ENCODE results near the gene RALB.
A peak's percentile ranks its signal among the peaks of the same experiment; 100 is the strongest.

The RALB gene

GRCh38 chr2:120267348-120267747 lies 14.7 kb downstream of the RALB start:
- DNase-seq = no peak

- no peak for DNase-seq
Observed at GRCh38 chr2:120269076-120269744, 16.6 kb downstream of the RALB start.

- no peak for DNase-seq
Observed at GRCh38 chr2:120269816-120270215, 17.2 kb downstream of the RALB start.

GRCh38 chr2:120271711-120272379 lies 19.2 kb downstream of the RALB start:
- DNase-seq = no peak

GRCh38 chr2:120272763-120273481 lies 20.3 kb downstream of the RALB start:
- no peak for DNase-seq

- no peak for DNase-seq
Observed at GRCh38 chr2:120275617-120276400, 23.2 kb downstream of the RALB start.

GRCh38 chr2:120277505-120278205 lies 25.0 kb downstream of the RALB start:
- DNase-seq = no peak

GRCh38 chr2:120278901-120279300 lies 26.2 kb downstream of the RALB start:
- DNase-seq = no peak

GRCh38 chr2:120279708-120280107 lies 27.1 kb downstream of the RALB start:
- no peak for DNase-seq

GRCh38 chr2:120283649-120284048 lies 31.0 kb downstream of the RALB start:
- DNase-seq = no peak

- DNase-seq = no peak
Observed at GRCh38 chr2:120285056-120285455, 32.4 kb downstream of the RALB start.

GRCh38 chr2:120287183-120288015 lies 34.7 kb downstream of the RALB start:
- peak; percentile 17 for DNase-seq

GRCh38 chr2:120288016-120288373 lies 35.3 kb downstream of the RALB start:
- DNase-seq = no peak

- DNase-seq = no peak
Observed at GRCh38 chr2:120289221-120289906, 36.7 kb downstream of the RALB start.

- DNase-seq = no peak
Observed at GRCh38 chr2:120290737-120291136, 38.1 kb downstream of the RALB start.

- DNase-seq = no peak
Observed at GRCh38 chr2:120291401-120292311, 39.0 kb downstream of the RALB start.

GRCh38 chr2:120293096-120294007 lies 40.7 kb downstream of the RALB start:
- DNase-seq = no peak

GRCh38 chr2:120294008-120294340 lies 41.3 kb downstream of the RALB start:
- DNase-seq = no peak

Measured in CD4-positive, alpha-beta T cell treated with Interleukin-6 for 4 hours (primary cell).